Ovary (tissue), 9 donors: Measurements from ENCODE around the gene DAB1. TPM values are rescaled to one million over a fixed set of nuclear protein-coding genes. Genes with fewer than 3 reads are reported as not detected.

Experiments used
- DNase-seq, 5 donors: peaks; one replicate each; pipeline ENCODE4 v3.0.0-alpha.2; 2019 to 2020
- H3K27ac ChIP-seq, 2 donors: fragments of 200-600 bp; one replicate each; pipeline versions ENCODE4 v1.5.1 to v1.8.0; 2019 to 2022
- H3K27me3 ChIP-seq: fragments of 200-600 bp; one replicate; pipeline ENCODE4 v1.8.0; 2022
- H3K36me3 ChIP-seq: fragments of 200-600 bp; sonication (generic); one replicate; pipeline ENCODE4 v1.5.1; 2019
- H3K4me1 ChIP-seq: one replicate; pipeline ENCODE4 v1.8.1; 2013; ENCODE audit warnings: mild to moderate bottlenecking, moderate library complexity; ENCODE audit not compliant: insufficient read depth
- H3K4me3 ChIP-seq: fragments of 200-600 bp; sonication (generic); one replicate; pipeline ENCODE4 v1.5.1; 2017
- H3K9me3 ChIP-seq, 2 donors: fragments of 200-600 bp in 1 of 2; sonication (generic) in 1 of 2; one replicate each; pipeline versions ENCODE4 v1.5.1 to v1.8.1; 2013 to 2019; ENCODE audit warnings: mild to moderate bottlenecking in 1 of 2, moderate library complexity in 1 of 2
- EP300 ChIP-seq: sonication (generic); formaldehyde crosslinking; IDR thresholded peaks from one replicate; pipeline ENCODE4 v1.6.1; 2017; ENCODE audit warnings: antibody characterized with exemption
- POLR2A ChIP-seq: fragments of 450-650 bp; IDR thresholded peaks from one replicate; pipeline ENCODE4 v1.6.1; 2017; ENCODE audit warnings: antibody characterized with exemption, mild to moderate bottlenecking, moderate library complexity
- WGBS, 3 donors: extraction: QIAGEN DNeasy Blood & Tissue Kit in 1 of 3; methylation state at CpG; one replicate each; pipeline versions ENCODE4 v1.1.5 to v1.1.7; 2013 to 2017; 5-methylcytosine and 5-hydroxymethylcytosine counted together
- intact Hi-C, 4 donors: fragments of 100-400 bp; cut with DNase I; formaldehyde crosslinking; loops; one replicate each; pipeline versions ENCODE4 v1.11.0 to v1.15.1; 2022 to 2023
- polyA plus RNA-seq, 2 donors: library from polyadenylated mRNA; stranded (reverse); fragments of 200-250 nt in 1 of 2; fragments of 350-450 nt in 1 of 2; fragmentation: Illumina TruSeq in 1 of 2; extraction: RNeasy Lipid Tissue Mini Kit (QIAGEN cat#74804) in 1 of 2; gene quantifications; one replicate each; pipeline ENCODE4 v1.2.3, GENCODE V29; 2013 to 2014
- total RNA-seq, 7 donors: library from RNA; depleted of rRNA in 2 of 7; stranded (reverse); fragments of >200 nt in 2 of 7; fragmentation: NEBNext Ultra II Directional in 3 of 7; extraction: Animal tissue kit (Norgen Biotek cat#: 25700) in 3 of 7; gene quantifications; one replicate each; pipeline versions ENCODE4 v1.1.0 to v1.2.4, GENCODE V29; 2016 to 2023
- TF ChIP-seq, protein P1 (sequence below), 3 donors: fragments of 450-650 bp in 2 of 3; fragments of 200-600 bp in 1 of 3; IDR thresholded peaks; one replicate each; pipeline versions ENCODE4 v1.5.1 to v1.8.0; 2016 to 2022; ENCODE audit warnings: antibody characterized with exemption in 3 of 3, mild to moderate bottlenecking in 1 of 3
- donor health status: DM: no; HTN: no; CAD: no; lungs with moderate emphysema.
- donor health status: DM: no; HTN: no; CAD: no.
- donor health status: Bipolar disorder and iron deficiency.
- donor health status: DM: yes; HTN: yes; CAD: no.
- donor health status: DM: no; HTN: no; CAD: no.
- donor health status: DM: yes; HTN: yes; CAD: no.

The DAB1 gene
- total and polyA plus RNA-seq, 9 donors: 0.22 to 5.5 (median 0.77) TPM

DNA sequence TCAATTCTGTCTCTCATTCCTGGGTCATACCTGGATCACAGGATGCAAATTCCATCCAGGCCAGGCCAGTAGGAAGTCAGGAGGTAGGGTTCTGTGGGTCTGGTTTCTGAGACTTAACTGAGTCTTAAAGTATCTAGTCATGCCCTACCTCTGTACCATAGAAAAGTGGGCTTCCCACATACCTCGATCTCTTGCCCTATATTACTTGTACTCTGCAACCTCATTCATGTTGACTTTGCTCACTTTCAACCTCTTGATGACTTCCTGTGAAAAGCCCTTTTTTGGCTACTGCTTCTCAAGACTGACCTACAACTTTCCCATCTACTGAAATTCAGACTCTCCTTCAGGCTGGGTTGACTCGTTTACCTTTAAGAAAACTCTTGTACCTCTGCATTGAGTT lies 329.1 kb downstream of the DAB1 start:
- no peak overlapping the region for H3K27ac ChIP-seq
- H3K4me1 ChIP-seq: peaks cover 1% of the 10 kb centered on the region
- TF ChIP-seq POLR2A (no peak), EP300 (no peak)
- TF ChIP-seq, protein P1, sequence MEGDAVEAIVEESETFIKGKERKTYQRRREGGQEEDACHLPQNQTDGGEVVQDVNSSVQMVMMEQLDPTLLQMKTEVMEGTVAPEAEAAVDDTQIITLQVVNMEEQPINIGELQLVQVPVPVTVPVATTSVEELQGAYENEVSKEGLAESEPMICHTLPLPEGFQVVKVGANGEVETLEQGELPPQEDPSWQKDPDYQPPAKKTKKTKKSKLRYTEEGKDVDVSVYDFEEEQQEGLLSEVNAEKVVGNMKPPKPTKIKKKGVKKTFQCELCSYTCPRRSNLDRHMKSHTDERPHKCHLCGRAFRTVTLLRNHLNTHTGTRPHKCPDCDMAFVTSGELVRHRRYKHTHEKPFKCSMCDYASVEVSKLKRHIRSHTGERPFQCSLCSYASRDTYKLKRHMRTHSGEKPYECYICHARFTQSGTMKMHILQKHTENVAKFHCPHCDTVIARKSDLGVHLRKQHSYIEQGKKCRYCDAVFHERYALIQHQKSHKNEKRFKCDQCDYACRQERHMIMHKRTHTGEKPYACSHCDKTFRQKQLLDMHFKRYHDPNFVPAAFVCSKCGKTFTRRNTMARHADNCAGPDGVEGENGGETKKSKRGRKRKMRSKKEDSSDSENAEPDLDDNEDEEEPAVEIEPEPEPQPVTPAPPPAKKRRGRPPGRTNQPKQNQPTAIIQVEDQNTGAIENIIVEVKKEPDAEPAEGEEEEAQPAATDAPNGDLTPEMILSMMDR (IDR thresholded peaks at IDR 0.05): no peak
- H3K4me3 ChIP-seq: no peak overlapping the region
- H3K9me3 ChIP-seq: no peaks in the 10 kb centered on the region
- 96 to 97% (median 97%) methylated on average over 2 of the region's 2 CpGs for WGBS, 3 donors
- no peaks in the 10 kb centered on the region for H3K36me3 ChIP-seq
- DNase-seq: no peak
- intact Hi-C loops: no loop called here
- H3K27me3 ChIP-seq: no peaks in the 10 kb centered on the region

DNA sequence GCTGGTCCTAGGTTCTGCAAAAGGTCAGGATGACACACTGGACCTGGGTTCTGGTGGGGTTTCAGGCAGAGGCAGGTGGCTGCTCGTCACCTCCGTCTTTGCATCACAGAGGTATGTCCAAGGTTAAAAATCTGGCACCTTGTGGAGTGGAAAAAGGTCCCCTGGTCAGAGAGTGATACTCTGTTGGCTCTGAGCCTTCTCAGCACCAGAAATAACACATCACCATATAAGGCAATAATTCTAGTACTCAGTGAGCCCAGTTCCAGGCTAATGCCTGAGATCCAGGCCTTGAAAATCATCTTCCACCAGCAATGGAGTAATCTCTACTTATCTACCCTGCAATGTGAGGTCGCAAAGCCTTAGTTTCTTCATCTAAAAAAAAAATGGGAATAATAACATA lies 330.7 kb downstream of the DAB1 start:
- no peak for DNase-seq
- 91 to 96% (median 95%) methylated on average over 3 of the region's 3 CpGs for WGBS, 3 donors

DNA sequence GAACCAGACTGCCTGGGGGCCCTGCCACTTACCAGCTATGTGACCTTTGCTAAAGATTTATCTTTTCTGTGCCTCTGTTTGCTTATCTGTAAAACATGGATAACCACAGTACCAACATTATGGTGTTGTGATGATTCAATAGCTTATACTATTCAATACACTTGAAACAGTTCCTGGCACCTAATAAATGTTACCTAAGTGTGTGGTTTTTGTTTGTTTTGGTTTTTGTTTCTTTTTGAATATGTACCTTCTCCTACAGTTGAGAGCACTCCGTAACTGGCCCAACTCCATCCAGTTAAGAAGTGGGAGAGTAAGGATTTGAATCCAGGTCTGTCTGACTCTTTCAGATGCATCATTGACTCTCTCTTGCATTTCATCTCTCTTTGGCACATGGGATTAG lies 332.2 kb downstream of the DAB1 start:
- TF ChIP-seq EP300: no peak
- Histone ChIP-seq H3K4me3 (no peak overlapping the region), H3K36me3 (no peaks in the 10 kb centered on the region)

More for the DNA sequence above, 330.7 kb downstream of the DAB1 start:
- Histone ChIP-seq H3K4me1 (peaks cover 1% of the 10 kb centered on the region), H3K27me3 (no peaks in the 10 kb centered on the region), H3K9me3 (no peaks in the 10 kb centered on the region), H3K27ac (no peak overlapping the region), H3K36me3 (no peaks in the 10 kb centered on the region), H3K4me3 (no peak overlapping the region)
- intact Hi-C loops: no loop called here
- TF ChIP-seq POLR2A (no peak), EP300 (no peak)
- TF ChIP-seq, protein P1 (IDR thresholded peaks at IDR 0.05): no peak

DNA sequence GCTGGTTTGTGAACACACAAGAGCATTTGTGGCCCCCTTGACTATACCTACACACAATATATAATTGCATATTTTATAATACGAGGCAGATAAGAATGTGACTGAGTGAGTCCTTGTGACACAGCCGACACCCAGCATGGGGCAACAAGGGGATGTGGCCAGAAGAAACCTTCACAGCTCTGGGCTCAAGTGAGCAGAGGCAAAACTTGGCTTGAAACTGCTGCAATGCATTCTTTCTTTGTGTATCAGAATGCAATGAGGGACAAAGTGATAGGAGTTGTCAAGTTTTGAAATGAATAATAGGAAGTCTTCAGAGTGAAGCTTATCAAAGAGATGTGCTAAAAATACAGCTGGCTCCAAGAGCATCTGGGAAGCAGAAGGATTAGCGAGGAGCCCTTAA lies 334.0 kb downstream of the DAB1 start:
- intact Hi-C loops: no loop called here
- Histone ChIP-seq H3K27me3 (no peaks in the 10 kb centered on the region), H3K4me1 (peaks cover 8% of the 10 kb centered on the region), H3K9me3 (no peaks in the 10 kb centered on the region), H3K27ac (no peak overlapping the region), H3K4me3 (no peak overlapping the region), H3K36me3 (no peaks in the 10 kb centered on the region)
- WGBS, 3 donors: 42 to 50% (median 43%) methylated on average over 3 of the region's 3 CpGs
- TF ChIP-seq EP300: no peak
- TF ChIP-seq, protein P1 (IDR thresholded peaks at IDR 0.05): no peak
- no peak for TF ChIP-seq POLR2A
- no peak for DNase-seq

More for the DNA sequence above, 332.2 kb downstream of the DAB1 start:
- Histone ChIP-seq H3K9me3 (no peaks in the 10 kb centered on the region), H3K27me3 (no peaks in the 10 kb centered on the region), H3K4me1 (peaks cover 8% of the 10 kb centered on the region), H3K27ac (no peak overlapping the region)
- DNase-seq: no peak
- intact Hi-C loops: no loop called here
- WGBS, 3 donors: 85 to 96% (median 90%) methylated on average over 1 of the region's 1 CpG

DNA sequence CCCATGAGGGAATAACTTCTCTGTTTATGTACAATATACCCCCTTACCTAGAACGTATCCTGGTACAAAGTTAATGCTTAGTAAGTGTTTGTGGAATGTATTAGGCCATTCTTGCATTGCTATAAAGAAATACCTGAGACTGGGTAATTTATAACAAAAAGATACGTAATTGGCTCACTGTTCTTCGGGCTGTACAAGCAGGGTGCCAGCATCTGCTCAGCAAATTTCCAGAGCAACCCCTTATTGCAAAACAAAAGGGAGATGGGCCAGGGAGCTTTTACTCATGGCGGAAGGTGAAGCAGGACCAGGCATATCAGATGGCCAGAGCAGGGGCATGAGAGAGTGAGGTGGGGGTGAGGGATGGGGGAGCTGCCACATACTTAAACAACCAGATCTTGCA lies 334.6 kb downstream of the DAB1 start:
- TF ChIP-seq EP300 (no peak), POLR2A (no peak)
- TF ChIP-seq, protein P1 (IDR thresholded peaks at IDR 0.05): no peak
- no peak for DNase-seq
- Histone ChIP-seq H3K27ac (no peak overlapping the region), H3K9me3 (no peaks in the 10 kb centered on the region), H3K4me1 (peaks cover 9% of the 10 kb centered on the region), H3K36me3 (no peaks in the 10 kb centered on the region), H3K27me3 (no peaks in the 10 kb centered on the region), H3K4me3 (no peak overlapping the region)
- 87 to 93% (median 90%) methylated on average over 4 of the region's 4 CpGs for WGBS, 3 donors
- intact Hi-C loops: no loop called here
